ENCODE measurements around the gene ATAD5. TPM values are rescaled to one million over a fixed set of nuclear protein-coding genes. Genes with fewer than 3 reads are reported as not detected.
A peak's percentile ranks its signal among the peaks of the same experiment; 100 is the strongest.

ATAD5 gene
- total RNA-seq, 4 donors from 2014 or later: 1.2 to 1.7 (median 1.4) TPM

DNA sequence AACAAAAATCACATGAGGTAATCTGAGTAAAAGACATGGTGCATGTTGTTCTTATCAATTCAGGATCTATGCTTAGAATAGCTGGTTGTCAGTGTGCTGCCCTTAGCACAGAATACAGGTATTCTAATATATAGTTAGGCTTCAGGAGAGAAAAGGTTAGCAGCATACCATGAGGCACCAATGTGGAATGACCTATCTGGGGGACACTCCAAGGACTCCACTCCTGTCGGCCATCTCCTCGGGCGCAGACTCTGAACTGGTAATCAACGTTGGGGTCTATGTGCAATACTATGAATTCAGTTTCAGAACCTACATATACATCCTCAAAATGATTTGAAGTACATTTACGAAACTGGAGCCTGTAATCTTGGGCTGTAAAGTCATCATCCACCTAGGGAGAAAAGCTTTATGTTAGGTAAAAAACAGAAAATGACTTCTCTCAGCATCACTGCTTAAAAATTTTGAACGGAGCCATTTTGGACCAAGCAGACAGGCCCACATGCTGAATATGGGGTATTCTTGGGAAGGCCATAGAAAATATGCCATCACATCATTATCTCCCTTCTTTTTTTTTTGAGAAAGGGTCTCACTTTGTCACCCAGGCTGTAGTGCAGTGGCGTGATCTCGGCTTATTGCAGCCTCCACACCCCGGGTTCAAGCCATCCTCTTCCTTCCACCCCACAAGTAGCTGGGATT lies 38.3 kb upstream of the ATAD5 start:
- Histone ChIP-seq H3K27ac (no peak overlapping the region), H3K36me3 (peaks cover 0 to 96% (median 24%) of the 10 kb centered on the region in 3 donors), H3K9me3 (no peaks in the 10 kb centered on the region), H3K27me3 (no peaks in the 10 kb centered on the region), H3K4me3 (no peak overlapping the region), H3K4me1 (peaks cover 0 to 6% (median 0%) of the 10 kb centered on the region in 4 donors)
- WGBS, 2 donors: 89 to 94% methylated on average over 9 of the region's 9 CpGs
- no peak for DNase-seq (ENCODE audit: low spot score in 2 of 2)
- no peak for TF ChIP-seq CTCF (IDR thresholded peaks at IDR 0.05)
- TF ChIP-seq POLR2A (IDR thresholded peaks at IDR 0.05): no peak
- no peak for TF ChIP-seq EP300 (IDR thresholded peaks at IDR 0.05)

DNA sequence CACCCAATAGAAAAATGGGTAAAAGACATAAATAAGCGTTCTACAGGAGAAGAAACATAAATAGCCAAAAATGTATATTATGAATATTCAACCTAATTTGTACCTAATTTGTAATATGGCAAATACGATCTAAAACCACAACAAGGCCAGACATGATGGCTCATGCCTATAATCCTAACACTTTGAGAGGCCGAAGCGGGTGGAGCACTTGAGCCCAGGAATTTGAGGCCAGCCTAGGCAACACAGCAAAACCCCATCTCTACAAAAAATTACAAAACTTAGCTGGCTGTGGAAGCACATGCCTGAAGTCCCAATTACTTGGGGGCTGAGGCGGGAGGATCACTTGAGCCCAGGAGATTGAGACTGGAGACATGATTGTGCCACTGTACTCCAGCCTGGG lies 37.4 kb upstream of the ATAD5 start:
- no peak for TF ChIP-seq EP300 (IDR thresholded peaks at IDR 0.05)
- TF ChIP-seq CTCF (IDR thresholded peaks at IDR 0.05): no peak
- TF ChIP-seq POLR2A (IDR thresholded peaks at IDR 0.05): no peak

GRCh38 chr17:30796016-30796415 lies 35.8 kb upstream of the ATAD5 start:
- H3K36me3 ChIP-seq: peaks cover 0 to 98% (median 20%) of the 10 kb centered on the region in 3 donors

More for the DNA sequence above, 37.4 kb upstream of the ATAD5 start:
- no peak overlapping the region for H3K27ac ChIP-seq
- H3K4me3 ChIP-seq: no peak overlapping the region
- no peak for DNase-seq (ENCODE audit: low spot score in 2 of 2)
- H3K4me1 ChIP-seq: no peaks in the 10 kb centered on the region
- peaks cover 0 to 97% (median 24%) of the 10 kb centered on the region in 3 donors for H3K36me3 ChIP-seq
- no peaks in the 10 kb centered on the region for H3K27me3 ChIP-seq
- WGBS, 2 donors: 90 to 93% methylated on average over 5 of the region's 5 CpGs
- no peaks in the 10 kb centered on the region for H3K9me3 ChIP-seq

DNA sequence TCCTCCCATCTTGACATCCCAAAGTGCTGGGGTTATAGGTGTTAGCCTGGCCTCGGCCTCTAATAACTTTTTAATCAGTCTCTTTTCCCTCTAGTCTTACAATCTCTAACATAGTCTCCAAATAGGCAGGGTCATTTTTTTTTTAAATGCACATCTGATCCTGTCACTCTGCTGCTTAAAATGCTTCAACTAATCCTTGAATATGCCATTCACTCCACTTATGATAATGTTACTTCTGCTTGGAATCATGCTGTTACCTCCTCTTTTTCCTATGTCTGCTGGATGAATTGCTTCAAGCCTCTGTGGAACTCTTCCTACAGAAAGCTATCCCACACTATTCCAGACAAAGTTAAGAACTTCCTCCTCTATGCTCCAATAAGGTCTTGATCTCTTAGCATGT lies 30.1 kb upstream of the ATAD5 start:
- no peak overlapping the region for H3K27ac ChIP-seq
- 96 to 100% methylated on average over 1 of the region's 1 CpG for WGBS, 2 donors
- H3K27me3 ChIP-seq: no peaks in the 10 kb centered on the region
- TF ChIP-seq POLR2A (IDR thresholded peaks at IDR 0.05): no peak
- TF ChIP-seq CTCF (IDR thresholded peaks at IDR 0.05): no peak
- TF ChIP-seq EP300 (IDR thresholded peaks at IDR 0.05): no peak
- peaks cover 0 to 2% (median 0%) of the 10 kb centered on the region in 4 donors for H3K4me1 ChIP-seq
- H3K4me3 ChIP-seq: no peak overlapping the region
- peaks cover 0 to 83% (median 10%) of the 10 kb centered on the region in 3 donors for H3K36me3 ChIP-seq
- no peak for DNase-seq (ENCODE audit: low spot score in 2 of 2)
- no peaks in the 10 kb centered on the region for H3K9me3 ChIP-seq

More at GRCh38 chr17:30796016-30796415, 35.8 kb upstream of the ATAD5 start:
- H3K4me3 ChIP-seq: no peak overlapping the region
- 92 to 94% methylated on average over 4 of the region's 4 CpGs for WGBS, 2 donors
- H3K27ac ChIP-seq: no peak overlapping the region
- no peaks in the 10 kb centered on the region for H3K9me3 ChIP-seq
- DNase-seq (ENCODE audit: low spot score in 2 of 2): no peak
- TF ChIP-seq POLR2A (IDR thresholded peaks at IDR 0.05) (no peak), EP300 (IDR thresholded peaks at IDR 0.05) (no peak)
- no peaks in the 10 kb centered on the region for H3K4me1 ChIP-seq
- no peaks in the 10 kb centered on the region for H3K27me3 ChIP-seq

- WGBS, 2 donors: 66 to 81% methylated on average over 2 of the region's 2 CpGs
- H3K27ac ChIP-seq: no peak overlapping the region
- DNase-seq (ENCODE audit: low spot score in 2 of 2): no peak
- no peaks in the 10 kb centered on the region for H3K9me3 ChIP-seq
- peaks cover 0 to 44% (median 5%) of the 10 kb centered on the region in 3 donors for H3K36me3 ChIP-seq
- TF ChIP-seq CTCF (IDR thresholded peaks at IDR 0.05) (peak in 1 of 5 experiments; percentile 15), EP300 (IDR thresholded peaks at IDR 0.05) (no peak)
- H3K4me1 ChIP-seq: peaks cover 0 to 13% (median 0%) of the 10 kb centered on the region in 4 donors
- H3K27me3 ChIP-seq: no peaks in the 10 kb centered on the region
- H3K4me3 ChIP-seq: no peak overlapping the region
These were observed 25.8 kb upstream of the ATAD5 start for GRCh38 chr17:30805944-30806456.

Data from tibial nerve (tissue), 4 donors.